DLD1 (cell line): ENCODE measurements around the gene SLC35F6.
"Not testable (repeated sequence)": the region's sequence is repeated elsewhere in the genome, so short reads cannot be mapped to it uniquely, and the experiment has no call there.

Source experiments
- in situ Hi-C: cut with HindIII; loops from 2 replicates; pipeline ENCODE4 v1.10.0; 2017; ENCODE audit warnings: low sequenced_read_pairs

SLC35F6 gene

DNA sequence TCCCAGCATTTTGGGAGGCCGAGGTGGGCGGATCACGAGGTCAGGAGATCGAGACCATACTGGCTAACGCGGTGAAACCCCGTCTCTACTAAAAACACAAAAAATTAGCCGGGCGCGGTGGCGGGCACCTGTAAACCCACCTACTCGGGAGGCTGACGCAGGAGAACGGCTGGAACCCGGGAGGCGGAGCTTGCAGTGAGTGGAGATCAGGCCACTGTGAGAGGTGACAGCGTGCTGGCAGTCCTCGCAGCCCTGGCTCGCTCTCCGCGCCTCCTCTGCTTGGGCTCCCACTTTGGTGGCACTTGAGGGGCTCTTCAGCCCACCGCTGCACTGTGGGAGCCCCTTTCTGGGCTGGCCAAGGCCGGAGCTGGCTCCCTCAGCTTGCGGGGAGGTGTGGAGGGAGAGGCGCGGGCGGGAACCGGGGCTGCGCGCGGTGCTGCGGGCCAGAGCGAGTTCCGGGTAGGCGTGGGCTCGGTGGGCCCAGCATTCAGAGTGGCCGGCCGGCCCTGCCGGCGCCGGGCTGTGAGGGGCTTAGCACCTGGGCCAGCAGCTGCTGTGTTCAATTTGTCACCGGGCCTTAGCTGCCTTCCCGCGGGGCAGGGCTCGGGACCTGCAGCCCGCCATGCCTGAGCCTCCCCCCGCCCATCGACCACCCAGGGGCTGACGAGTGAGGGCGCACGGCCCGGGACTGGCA is 50.1 kb downstream of the SLC35F6 start:
- in situ Hi-C loops: not testable (repeated sequence)

DNA sequence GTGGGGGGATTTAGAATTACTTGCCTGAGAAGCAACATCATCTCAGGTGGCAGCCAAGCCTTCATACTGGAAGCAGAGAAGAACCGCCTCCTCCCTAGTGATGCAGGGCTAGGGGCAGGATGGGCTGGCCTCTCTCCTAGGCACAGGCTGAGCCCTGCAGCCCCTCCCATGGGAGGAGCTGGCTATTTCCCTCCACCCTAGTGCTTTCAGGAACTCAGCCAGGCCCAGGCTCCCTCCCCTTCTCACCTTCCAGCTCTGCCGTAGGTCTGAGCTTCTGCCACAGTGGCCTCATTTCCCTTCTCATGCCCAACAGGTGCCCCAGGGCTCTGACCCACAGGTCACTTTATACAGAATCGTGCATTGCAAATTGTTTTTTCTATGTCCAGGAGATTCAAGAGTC is 52.8 kb downstream of the SLC35F6 start:
- in situ Hi-C loops: no loop called here

DNA sequence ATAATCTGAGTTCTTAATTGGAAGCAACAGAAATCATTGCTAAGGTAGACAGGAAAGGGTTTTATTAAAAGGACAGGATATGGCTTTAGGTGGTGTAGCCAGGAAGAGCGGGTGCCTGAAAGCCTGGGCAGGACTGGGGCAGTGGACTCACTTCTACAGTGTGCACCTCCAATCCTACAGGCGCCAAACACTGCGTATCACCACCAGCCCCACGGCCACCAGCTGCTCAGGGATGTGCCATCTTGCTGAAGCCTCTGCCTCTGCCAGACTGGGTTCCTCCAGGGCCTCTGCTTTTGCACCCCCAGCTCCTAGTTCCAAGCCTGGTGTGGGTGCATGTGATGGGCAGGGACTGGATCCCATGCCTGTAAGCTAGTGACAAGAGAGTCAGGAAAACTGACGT is 54.2 kb downstream of the SLC35F6 start:
- in situ Hi-C loops: no loop called here

DNA sequence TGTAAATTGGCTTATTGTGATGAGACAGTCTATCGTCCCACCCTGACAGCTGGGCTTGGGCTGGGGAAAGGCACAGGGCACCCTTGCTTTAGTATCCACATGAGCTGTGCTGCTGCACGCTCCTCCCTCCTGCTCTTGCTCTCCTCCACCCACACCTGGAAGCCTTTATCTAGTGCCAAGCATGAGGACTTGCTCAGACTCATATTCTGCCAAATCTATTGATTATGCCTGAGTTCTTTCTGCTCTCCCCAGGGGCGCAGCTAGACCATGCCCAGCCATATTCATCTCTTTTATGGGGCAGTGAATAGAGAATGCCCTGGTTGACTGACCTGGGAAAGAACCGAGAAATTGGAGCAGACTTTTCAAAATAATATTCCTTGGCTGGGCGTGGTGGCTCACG is 54.9 kb downstream of the SLC35F6 start:
- in situ Hi-C loops: no loop called here

DNA sequence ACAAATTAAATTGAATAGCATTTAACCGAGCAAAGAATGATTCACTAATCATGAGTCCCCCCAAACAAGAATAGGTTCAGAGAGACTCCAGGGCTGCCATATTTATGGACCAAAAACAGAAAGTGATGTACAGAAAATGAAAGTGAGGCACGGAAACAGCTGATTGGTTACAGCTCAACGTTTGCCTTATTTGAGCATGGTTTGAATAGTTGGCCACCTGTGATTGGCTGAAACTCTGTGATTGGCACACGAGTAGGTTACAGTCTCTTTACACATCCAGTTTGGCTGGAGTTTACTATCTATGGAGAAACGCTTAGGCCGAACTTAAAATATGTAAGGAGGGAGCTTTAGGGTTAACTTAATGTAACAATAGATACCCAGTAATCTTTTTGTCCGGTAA is 56.8 kb downstream of the SLC35F6 start:
- in situ Hi-C loops: no loop called here

DNA sequence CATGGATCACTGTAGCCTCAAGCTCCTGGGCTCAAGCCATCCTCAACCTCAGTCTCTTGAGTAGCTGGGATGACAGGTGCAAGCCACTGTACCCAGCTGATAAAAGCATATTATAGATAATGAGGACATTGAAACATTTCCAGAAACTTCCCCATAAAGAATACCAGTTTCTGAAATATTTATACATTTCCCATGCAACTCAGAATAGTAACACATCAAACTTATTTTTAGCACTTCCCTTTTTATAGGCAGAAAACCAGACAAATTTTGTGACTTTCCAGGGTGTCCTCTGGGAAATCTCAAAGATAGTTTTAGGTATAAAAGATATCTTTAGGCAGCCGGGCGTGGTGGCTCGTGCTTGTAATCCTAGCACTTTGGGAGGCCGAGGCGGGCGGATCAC is 58.8 kb downstream of the SLC35F6 start:
- in situ Hi-C loops: no loop called here
